H1 (cell line): ENCODE measurements around the gene NUTM2B.
"Not testable (repeated sequence)": the region's sequence is repeated elsewhere in the genome, so short reads cannot be mapped to it uniquely, and the experiment has no call there.

Experiments used
- CBX8 ChIP-seq: fragments of 300-800, 300-1000 bp; sonication (generic); IDR thresholded peaks from 2 replicates; pipeline ENCODE4 v1.7.1; 2016; ENCODE audit warnings: low read depth, low read length, borderline replicate concordance
- CEBPB ChIP-seq: IDR thresholded peaks from 2 replicates; pipeline ENCODE4 v1.6.1; 2012; ENCODE audit warnings: low read depth, low read length
- CREB1 ChIP-seq: IDR thresholded peaks from 2 replicates; pipeline ENCODE4 v1.6.1; 2012; ENCODE audit warnings: inconsistent platforms
- CTCF ChIP-seq, 3 experiments: IDR thresholded peaks; 1 replicate in 2 of 3; 2 replicates in 1 of 3; pipeline versions ENCODE4 v1.5.1 to v1.6.1; 2011; ENCODE audit warnings: low read length in 3 of 3, mild to moderate bottlenecking in 3 of 3, inconsistent platforms in 2 of 3, low read depth in 1 of 3, moderate library complexity in 1 of 3; ENCODE audit not compliant: insufficient read depth in 1 of 3; ENCODE audit errors: control extremely low read depth in 1 of 3
- EGR1 ChIP-seq: IDR thresholded peaks from 2 replicates; pipeline ENCODE4 v1.6.1; 2011; ENCODE audit warnings: low read depth, low read length, borderline replicate concordance
- GTF2F1 ChIP-seq: IDR thresholded peaks from 2 replicates; pipeline ENCODE4 v1.6.1; 2012; ENCODE audit warnings: low read depth, low read length, improper control_type of control experiment, borderline replicate concordance
- HDAC2 ChIP-seq, 2 experiments: fragments of 300-600 bp in 1 of 2; sonication (generic) in 1 of 2; IDR thresholded peaks; 2 replicates each; pipeline ENCODE4 v1.6.1; 2011 to 2012; ENCODE audit warnings: low read depth in 2 of 2, low read length in 2 of 2, mild to moderate bottlenecking in 2 of 2, moderate library complexity in 2 of 2, borderline replicate concordance in 1 of 2, inconsistent platforms in 1 of 2
- KDM5A ChIP-seq: fragments of 200-600 bp; IDR thresholded peaks from 2 replicates; pipeline ENCODE4 v1.7.1; 2012; ENCODE audit warnings: mild to moderate bottlenecking, low read length, inconsistent platforms, mixed read lengths
- MAX ChIP-seq: IDR thresholded peaks from 2 replicates; pipeline ENCODE4 v1.6.1; 2012; ENCODE audit warnings: inconsistent platforms
- POLR2A ChIP-seq, 2 experiments: IDR thresholded peaks; 1 replicate in 1 of 2; 2 replicates in 1 of 2; pipeline ENCODE4 v1.6.1; 2011; ENCODE audit warnings: low read depth in 2 of 2, low read length in 2 of 2, mild to moderate bottlenecking in 2 of 2; ENCODE audit errors: control extremely low read depth in 1 of 2
- POLR2AphosphoS5 ChIP-seq: IDR thresholded peaks from 2 replicates; pipeline ENCODE4 v1.6.1; 2011; ENCODE audit warnings: low read depth, low read length
- TCF12 ChIP-seq: IDR thresholded peaks from 2 replicates; pipeline ENCODE4 v1.6.1; 2011; ENCODE audit warnings: low read depth, mild to moderate bottlenecking, low read length

DNA sequence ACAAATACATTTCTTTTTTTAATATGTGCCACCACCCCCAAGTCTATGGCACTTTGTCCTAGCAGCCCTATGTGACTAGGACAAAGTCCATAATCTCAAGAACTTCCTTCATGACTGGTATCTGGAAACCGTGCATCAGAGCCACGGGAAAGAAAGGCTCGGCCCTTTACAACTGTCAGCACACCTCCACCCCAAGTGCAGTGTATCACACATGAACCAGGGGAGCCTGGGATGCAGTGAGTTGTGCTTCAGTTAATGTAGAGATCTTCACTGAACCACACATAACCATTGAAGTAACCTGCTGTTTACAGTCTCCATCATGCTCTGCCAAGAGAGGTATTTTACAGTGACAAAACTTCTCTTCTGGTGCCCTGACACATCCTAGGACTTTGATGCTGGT is 11.9 kb downstream of the NUTM2B start:
- not testable (repeated sequence) for TF ChIP-seq POLR2A (IDR thresholded peaks at IDR 0.05; ENCODE audit: control extremely low read depth in 1 of 2, low read depth in 2 of 2, low read length in 2 of 2); TCF12; HDAC2 (IDR thresholded peaks at IDR 0.05; ENCODE audit: borderline replicate concordance in 1 of 2, low read depth in 2 of 2, low read length in 2 of 2); CBX8; MAX; CTCF (IDR thresholded peaks at IDR 0.05; ENCODE audit: control extremely low read depth in 1 of 3, insufficient read depth in 1 of 3, low read depth in 1 of 3, low read length in 3 of 3); POLR2AphosphoS5; CREB1; CEBPB; EGR1; GTF2F1; KDM5A
